Keratinocyte (primary cell): ENCODE results near the gene SMYD3. TPM values are rescaled to one million over a fixed set of nuclear protein-coding genes. Genes with fewer than 3 reads are reported as not detected.

Experiments used
- DNase-seq: peaks from one replicate; pipeline ENCODE4 v3.0.0-alpha.2; 2011; ENCODE audit warnings: low read depth, missing footprints, low spot score
- FAIRE-seq: peaks from 2 replicates; lab custom pipeline; 2011; peaks lifted over from hg19 to GRCh38; lab: Jason Lieb, UNC
- H2AFZ ChIP-seq: 2 replicates; pipeline ENCODE4 v1.6.0; 2012; ENCODE audit warnings: low read length, control low read depth, inconsistent platforms; ENCODE audit not compliant: control insufficient read depth
- H3K27ac ChIP-seq: 2 replicates; pipeline ENCODE4 v1.5.1; 2011; ENCODE audit warnings: low read length; ENCODE audit not compliant: control insufficient read depth, insufficient read depth
- H3K27me3 ChIP-seq: 3 replicates; pipeline ENCODE4 v1.6.0; 2011; ENCODE audit warnings: low read length; ENCODE audit not compliant: control insufficient read depth, insufficient read depth; ENCODE audit errors: extremely low read depth
- H3K36me3 ChIP-seq, 2 experiments: 2 replicates in 1 of 2; 3 replicates in 1 of 2; pipeline ENCODE4 v1.5.1; 2011; ENCODE audit warnings: low read length in 2 of 2, mild to moderate bottlenecking in 1 of 2; ENCODE audit not compliant: control insufficient read depth in 2 of 2, insufficient read depth in 2 of 2; ENCODE audit errors: extremely low read depth in 1 of 2
- H3K4me1 ChIP-seq: 3 replicates; pipeline ENCODE4 v1.5.1; 2011; ENCODE audit warnings: low read length; ENCODE audit not compliant: control insufficient read depth, insufficient read depth; ENCODE audit errors: extremely low read depth
- H3K4me2 ChIP-seq: 3 replicates; pipeline ENCODE4 v1.6.0; 2011; ENCODE audit warnings: low read depth, low read length; ENCODE audit not compliant: control insufficient read depth, insufficient read depth; ENCODE audit errors: extremely low read depth
- H3K4me3 ChIP-seq, 3 experiments: fragments of 200-600 bp in 1 of 3; sonication (generic) in 1 of 3; 2 replicates in 2 of 3; 3 replicates in 1 of 3; pipeline ENCODE4 v1.5.1; 2011 to 2016; ENCODE audit warnings: low read length in 3 of 3, mild to moderate bottlenecking in 3 of 3, control low read depth in 2 of 3, inconsistent platforms in 1 of 3, low read depth in 1 of 3, mixed read lengths in 1 of 3, mixed run types in 1 of 3, moderate library complexity in 1 of 3; ENCODE audit not compliant: control insufficient read depth in 2 of 3, insufficient read depth in 2 of 3; ENCODE audit errors: extremely low read depth in 1 of 3
- H3K79me2 ChIP-seq: 2 replicates; pipeline ENCODE4 v1.6.0; 2012; ENCODE audit warnings: low read length; ENCODE audit not compliant: control insufficient read depth, insufficient read depth
- H3K9ac ChIP-seq: 3 replicates; pipeline ENCODE4 v1.6.0; 2011; ENCODE audit warnings: low read length; ENCODE audit not compliant: control insufficient read depth, insufficient read depth; ENCODE audit errors: extremely low read depth
- H3K9me1 ChIP-seq: 3 replicates; pipeline ENCODE4 v1.6.0; 2011; ENCODE audit warnings: low read length; ENCODE audit not compliant: control insufficient read depth, insufficient read depth; ENCODE audit errors: extremely low read depth
- H3K9me3 ChIP-seq: 2 replicates; pipeline ENCODE4 v1.5.1; 2012; ENCODE audit warnings: low read depth, low read length; ENCODE audit not compliant: control insufficient read depth
- H4K20me1 ChIP-seq: 3 replicates; pipeline ENCODE4 v1.6.0; 2011; ENCODE audit warnings: low read length; ENCODE audit not compliant: control insufficient read depth, insufficient read depth; ENCODE audit errors: extremely low read depth
- EZH2 ChIP-seq: IDR thresholded peaks from one replicate; pipeline ENCODE4 v1.6.1; 2012; ENCODE audit warnings: inconsistent platforms, mild to moderate bottlenecking, low read length, moderate library complexity
- dilution Hi-C: fragments of 300-500 bp; cut with MboI; formaldehyde crosslinking; loops from one replicate; pipeline ENCODE4 v1.7.0; 2020; ENCODE audit warnings: low sequenced_read_pairs; ENCODE audit not compliant: extremely low pct_ligation_motif_present
- polyA plus RNA-seq, 5 experiments: library from polyadenylated mRNA; depleted of rRNA in 3 of 5; stranded (reverse) in 3 of 5; stranded (forward) in 1 of 5; unstranded in 1 of 5; fragments of >200 nt; gene quantifications; 1 replicate in 1 of 5; 2 replicates in 3 of 5; 3 replicates in 1 of 5; pipeline versions ENCODE4 v1.2.1 to v1.2.3, GENCODE V29; 2011 to 2012; ENCODE audit warnings: missing spikeins in 2 of 5, low read depth in 1 of 5, low replicate concordance in 1 of 5
- TF ChIP-seq, protein P1 (sequence below), 3 experiments: IDR thresholded peaks in 1 of 3; conservative IDR thresholded peaks in 1 of 3; optimal IDR thresholded peaks in 1 of 3; 2 replicates in 2 of 3; 3 replicates in 1 of 3; pipeline versions ENCODE3 to v1.5.1; 2011; ENCODE audit warnings: low read length in 3 of 3, mild to moderate bottlenecking in 3 of 3, moderate library complexity in 2 of 3, control low read depth in 1 of 3, inconsistent platforms in 1 of 3; ENCODE audit not compliant: insufficient read depth in 2 of 3; ENCODE audit errors: extremely low read depth in 1 of 3

The SMYD3 gene
- polyA plus RNA-seq, 1 donor (not counting 4 experiments of a cell fraction or from before 2014, with no cell fraction given): 31.0 TPM

DNA sequence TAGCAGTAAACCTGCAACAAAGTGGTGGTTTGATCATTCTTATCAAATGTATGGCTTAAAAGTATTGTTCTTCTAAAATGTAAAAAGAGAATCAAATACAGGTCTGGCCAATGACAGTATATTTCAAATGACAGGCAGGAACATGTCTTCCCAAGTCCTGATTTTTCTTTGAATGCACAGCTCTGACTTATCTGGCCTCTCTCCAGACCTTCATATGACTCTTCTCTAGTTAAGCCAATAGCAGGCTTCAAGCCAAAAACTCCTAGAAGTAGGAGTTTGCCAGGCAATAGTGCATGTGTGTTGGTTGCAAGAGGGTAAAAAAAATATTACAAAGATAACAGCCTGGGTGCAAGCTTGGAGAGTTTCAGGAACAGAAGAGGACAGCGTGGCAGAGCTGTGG, 345.5 kb downstream of the SMYD3 start:
- DNase-seq: no peak
- Histone ChIP-seq H3K9ac (peak overlapping the region; percentile 30), H3K27ac (peak overlapping the region; percentile 65)

DNA sequence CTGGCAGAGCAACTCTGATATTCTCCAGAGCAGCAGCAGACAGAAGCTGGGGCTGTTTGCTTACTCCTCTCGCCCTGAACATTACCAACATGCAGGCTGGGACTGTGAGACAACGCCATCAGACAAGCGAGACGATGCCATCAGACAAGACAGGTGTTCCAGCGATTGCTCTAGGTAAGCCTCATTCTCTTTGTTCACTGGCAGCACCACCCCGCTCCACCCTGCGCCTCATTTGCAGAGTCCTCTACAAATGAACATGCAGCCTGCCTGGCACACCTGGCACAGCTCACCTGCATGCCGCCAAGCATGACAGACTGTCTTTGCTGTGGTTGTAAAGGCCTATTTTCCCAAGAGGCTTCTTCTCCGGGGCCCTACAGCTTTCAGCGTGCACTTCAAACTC, 346.2 kb downstream of the SMYD3 start:
- TF ChIP-seq, protein P1, sequence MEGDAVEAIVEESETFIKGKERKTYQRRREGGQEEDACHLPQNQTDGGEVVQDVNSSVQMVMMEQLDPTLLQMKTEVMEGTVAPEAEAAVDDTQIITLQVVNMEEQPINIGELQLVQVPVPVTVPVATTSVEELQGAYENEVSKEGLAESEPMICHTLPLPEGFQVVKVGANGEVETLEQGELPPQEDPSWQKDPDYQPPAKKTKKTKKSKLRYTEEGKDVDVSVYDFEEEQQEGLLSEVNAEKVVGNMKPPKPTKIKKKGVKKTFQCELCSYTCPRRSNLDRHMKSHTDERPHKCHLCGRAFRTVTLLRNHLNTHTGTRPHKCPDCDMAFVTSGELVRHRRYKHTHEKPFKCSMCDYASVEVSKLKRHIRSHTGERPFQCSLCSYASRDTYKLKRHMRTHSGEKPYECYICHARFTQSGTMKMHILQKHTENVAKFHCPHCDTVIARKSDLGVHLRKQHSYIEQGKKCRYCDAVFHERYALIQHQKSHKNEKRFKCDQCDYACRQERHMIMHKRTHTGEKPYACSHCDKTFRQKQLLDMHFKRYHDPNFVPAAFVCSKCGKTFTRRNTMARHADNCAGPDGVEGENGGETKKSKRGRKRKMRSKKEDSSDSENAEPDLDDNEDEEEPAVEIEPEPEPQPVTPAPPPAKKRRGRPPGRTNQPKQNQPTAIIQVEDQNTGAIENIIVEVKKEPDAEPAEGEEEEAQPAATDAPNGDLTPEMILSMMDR (optimal IDR thresholded peaks at IDR 0.05 in 1 of 3, IDR thresholded peaks at IDR 0.05 in 1 of 3, conservative IDR thresholded peaks at IDR 0.05 in 1 of 3; ENCODE audit: extremely low read depth in 1 of 3, insufficient read depth in 2 of 3, low read length in 3 of 3): no peak
- H3K36me3 ChIP-seq: no peaks in the 10 kb centered on the region
- FAIRE-seq: peak; percentile 63
- peak overlapping the region; percentile 65 for H3K27ac ChIP-seq
- dilution Hi-C loops: no loop called here
- no peaks in the 10 kb centered on the region for H4K20me1 ChIP-seq
- peaks cover 44% of the 10 kb centered on the region for H3K4me1 ChIP-seq
- H3K4me2 ChIP-seq: peak overlapping the region; percentile 81
- peak overlapping the region; percentile 30 for H3K9ac ChIP-seq
- H3K9me1 ChIP-seq: no peaks in the 10 kb centered on the region
- peak overlapping the region; percentile 83 for H2AFZ ChIP-seq
- H3K4me3 ChIP-seq: peak overlapping the region in 2 of 3 experiments; percentile 30 to 43
- H3K27me3 ChIP-seq: no peaks in the 10 kb centered on the region
- no peaks in the 10 kb centered on the region for H3K9me3 ChIP-seq
- H3K79me2 ChIP-seq: no peaks in the 10 kb centered on the region
- DNase-seq: no peak

More for the DNA sequence above, 345.5 kb downstream of the SMYD3 start:
- H3K79me2 ChIP-seq: no peaks in the 10 kb centered on the region
- H3K27me3 ChIP-seq: no peaks in the 10 kb centered on the region
- peak; percentile 85 for FAIRE-seq
- H3K4me3 ChIP-seq: peak overlapping the region in 2 of 3 experiments; percentile 30 to 43
- peak overlapping the region; percentile 81 for H3K4me2 ChIP-seq
- dilution Hi-C loops: no loop called here
- TF ChIP-seq, protein P1 (optimal IDR thresholded peaks at IDR 0.05 in 1 of 3, IDR thresholded peaks at IDR 0.05 in 1 of 3, conservative IDR thresholded peaks at IDR 0.05 in 1 of 3; ENCODE audit: extremely low read depth in 1 of 3, insufficient read depth in 2 of 3, low read length in 3 of 3): no peak
- TF ChIP-seq EZH2: no peak
- peaks cover 52% of the 10 kb centered on the region for H3K4me1 ChIP-seq
- H2AFZ ChIP-seq: no peak overlapping the region
- no peaks in the 10 kb centered on the region for H3K9me1 ChIP-seq
- no peaks in the 10 kb centered on the region for H3K36me3 ChIP-seq
- no peaks in the 10 kb centered on the region for H4K20me1 ChIP-seq
- no peaks in the 10 kb centered on the region for H3K9me3 ChIP-seq
